Stomach (tissue), 4 donors: ENCODE measurements around the gene ITGB1BP2.

Experiments used
- EP300 ChIP-seq: sonication (generic); formaldehyde crosslinking; IDR thresholded peaks from one replicate; pipeline ENCODE4 v1.6.1; 2017; ENCODE audit warnings: antibody characterized with exemption
- POLR2A ChIP-seq, 4 donors: fragments of 450-650 bp; IDR thresholded peaks; one replicate each; pipeline ENCODE4 v1.6.1; 2016; ENCODE audit warnings: antibody characterized with exemption in 4 of 4, control low read depth in 2 of 4, mild to moderate bottlenecking in 1 of 4, moderate library complexity in 1 of 4
- POLR2AphosphoS5 ChIP-seq, 3 donors: sonication (generic); formaldehyde crosslinking; IDR thresholded peaks; one replicate each; pipeline ENCODE4 v1.6.1; 2016; ENCODE audit warnings: antibody characterized with exemption in 3 of 3
- TF ChIP-seq, protein P1 (sequence below), 7 experiments: fragments of 450-650 bp in 4 of 7; fragments of 200-600 bp in 3 of 7; sonication (generic) in 3 of 7; IDR thresholded peaks; one replicate each; pipeline ENCODE4 v1.5.1; 2016 to 2019; ENCODE audit warnings: antibody characterized with exemption in 7 of 7, control low read depth in 2 of 7, mild to moderate bottlenecking in 1 of 7

DNA sequence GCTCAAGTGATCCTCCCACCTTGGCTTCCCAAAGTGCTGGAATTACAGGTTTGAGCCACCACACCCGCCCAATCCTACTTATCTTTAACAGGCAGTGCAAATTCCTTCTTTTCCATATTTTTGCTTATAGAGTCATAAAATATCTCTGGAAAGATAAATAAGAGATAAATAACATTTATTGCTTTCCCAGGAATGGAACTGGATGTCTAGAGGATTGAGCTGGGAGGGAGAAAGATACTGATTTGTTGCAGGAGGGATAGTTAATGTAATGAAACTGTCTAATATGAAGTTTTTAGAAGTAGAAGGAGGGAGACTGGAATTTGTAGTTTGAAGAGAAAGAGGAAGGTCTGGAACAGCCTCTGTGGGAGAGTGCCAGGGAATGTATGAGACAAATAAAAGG lies 20.2 kb downstream of the ITGB1BP2 start:
- TF ChIP-seq, protein P1, sequence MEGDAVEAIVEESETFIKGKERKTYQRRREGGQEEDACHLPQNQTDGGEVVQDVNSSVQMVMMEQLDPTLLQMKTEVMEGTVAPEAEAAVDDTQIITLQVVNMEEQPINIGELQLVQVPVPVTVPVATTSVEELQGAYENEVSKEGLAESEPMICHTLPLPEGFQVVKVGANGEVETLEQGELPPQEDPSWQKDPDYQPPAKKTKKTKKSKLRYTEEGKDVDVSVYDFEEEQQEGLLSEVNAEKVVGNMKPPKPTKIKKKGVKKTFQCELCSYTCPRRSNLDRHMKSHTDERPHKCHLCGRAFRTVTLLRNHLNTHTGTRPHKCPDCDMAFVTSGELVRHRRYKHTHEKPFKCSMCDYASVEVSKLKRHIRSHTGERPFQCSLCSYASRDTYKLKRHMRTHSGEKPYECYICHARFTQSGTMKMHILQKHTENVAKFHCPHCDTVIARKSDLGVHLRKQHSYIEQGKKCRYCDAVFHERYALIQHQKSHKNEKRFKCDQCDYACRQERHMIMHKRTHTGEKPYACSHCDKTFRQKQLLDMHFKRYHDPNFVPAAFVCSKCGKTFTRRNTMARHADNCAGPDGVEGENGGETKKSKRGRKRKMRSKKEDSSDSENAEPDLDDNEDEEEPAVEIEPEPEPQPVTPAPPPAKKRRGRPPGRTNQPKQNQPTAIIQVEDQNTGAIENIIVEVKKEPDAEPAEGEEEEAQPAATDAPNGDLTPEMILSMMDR (IDR thresholded peaks at IDR 0.05) = no peak
- no peak for TF ChIP-seq POLR2A (IDR thresholded peaks at IDR 0.05)
- TF ChIP-seq EP300 = no peak
- no peak for TF ChIP-seq POLR2AphosphoS5 (IDR thresholded peaks at IDR 0.05)
